Suppressor macrophage treated with lipopolysaccharide for 4 hours (primary cell): ENCODE measurements around the gene GLI2.

Source experiments
- DNase-seq: peaks from one replicate; pipeline ENCODE4 v3.0.0-alpha.2; 2020

GLI2 gene

GRCh38 chr2:120771781-120772208 lies 36.1 kb downstream of the GLI2 start:
- no peak for DNase-seq

GRCh38 chr2:120772261-120772660 lies 36.6 kb downstream of the GLI2 start:
- no peak for DNase-seq

GRCh38 chr2:120773186-120773800 lies 37.6 kb downstream of the GLI2 start:
- DNase-seq, result no peak

- DNase-seq, result no peak
Measured at GRCh38 chr2:120774557-120775160, 39.0 kb downstream of the GLI2 start.

- no peak for DNase-seq
Measured at GRCh38 chr2:120775194-120775593, 39.5 kb downstream of the GLI2 start.

- DNase-seq, result no peak
Measured at GRCh38 chr2:120775801-120776589, 40.3 kb downstream of the GLI2 start.

GRCh38 chr2:120776649-120777048 lies 41.0 kb downstream of the GLI2 start:
- no peak for DNase-seq

GRCh38 chr2:120777170-120777751 lies 41.6 kb downstream of the GLI2 start:
- no peak for DNase-seq

GRCh38 chr2:120777787-120778186 lies 42.1 kb downstream of the GLI2 start:
- DNase-seq, result no peak

- no peak for DNase-seq
Measured at GRCh38 chr2:120778244-120778643, 42.6 kb downstream of the GLI2 start.

GRCh38 chr2:120779781-120780283 lies 44.2 kb downstream of the GLI2 start:
- no peak for DNase-seq

GRCh38 chr2:120780402-120780801 lies 44.7 kb downstream of the GLI2 start:
- DNase-seq, result no peak

GRCh38 chr2:120783371-120783791 lies 47.7 kb downstream of the GLI2 start:
- no peak for DNase-seq

GRCh38 chr2:120783969-120784372 lies 48.3 kb downstream of the GLI2 start:
- DNase-seq, result no peak
